ENCODE measurements around the gene SPEM1.

- TF ChIP-seq CTCF (IDR thresholded peaks at IDR 0.05): no peak
- TF ChIP-seq POLR2A (IDR thresholded peaks at IDR 0.05): no peak
Measured at GRCh38 chr17:7429722-7430121, 9.6 kb downstream of the SPEM1 start.
